Skin of body (tissue), 3 donors: ENCODE results near the gene NKX6-1. TPM values are rescaled to one million over a fixed set of nuclear protein-coding genes. Genes with fewer than 3 reads are reported as not detected.

ENCODE experiments used
- DNase-seq: peaks from one replicate; lab custom pipeline; 2025; lab: John Stamatoyannopoulos, UW
- small RNA-seq: library from RNA; depleted of rRNA; stranded (forward); fragments of <200 nt; gene quantifications from one replicate; pipeline ENCODE3, GENCODE V24; 2014; ENCODE audit warnings: low replicate concordance
- total RNA-seq: library from RNA; depleted of rRNA; stranded (reverse); fragments of >200 nt; gene quantifications from one replicate; pipeline ENCODE4 v1.2.3, GENCODE V29; 2014

Gene NKX6-1
- total RNA-seq, 1 donor from 2014 or later: not detected

GRCh38 chr4:84479663-84480062, 19.4 kb downstream of the NKX6-1 start:
- DNase-seq: no peak

DNA sequence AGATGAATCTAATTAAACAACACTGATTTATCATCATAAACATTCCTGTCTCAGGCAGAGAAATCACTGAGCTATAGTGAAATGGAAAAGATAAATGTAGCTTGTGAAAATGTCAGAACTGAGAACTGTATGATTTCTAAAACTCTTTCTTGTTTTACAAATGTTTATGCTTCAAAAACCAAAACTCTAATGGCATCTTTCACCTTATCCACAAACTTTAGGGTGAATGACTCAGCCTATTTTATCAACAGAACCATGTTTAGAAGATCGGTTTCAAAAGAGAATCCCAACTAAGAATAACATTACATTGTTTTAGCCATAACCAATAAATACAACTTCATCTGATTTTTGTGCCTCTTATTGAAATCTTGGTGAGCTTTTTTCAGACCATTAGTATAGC, 21.4 kb downstream of the NKX6-1 start:
- DNase-seq: no peak

- DNase-seq: no peak
Observed at GRCh38 chr4:84474107-84474506, 25.0 kb downstream of the NKX6-1 start.

DNA sequence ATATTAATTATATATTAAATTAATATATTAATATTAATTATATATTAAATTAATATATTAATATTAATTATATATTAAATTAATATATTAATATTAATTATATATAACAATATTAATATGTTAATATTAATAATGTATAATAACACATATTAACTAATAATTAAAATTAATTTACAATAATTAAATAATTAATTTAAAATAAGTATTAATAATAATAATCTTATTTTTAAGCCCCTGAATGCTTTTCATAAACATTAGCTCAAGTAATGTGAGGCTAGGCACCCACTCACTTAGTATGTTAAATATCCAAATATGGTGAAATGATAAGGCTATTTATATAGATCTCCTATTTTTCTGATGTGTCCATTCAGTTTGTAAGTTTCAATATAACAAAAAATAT, 26.9 kb downstream of the NKX6-1 start:
- no peak for DNase-seq

- DNase-seq: no peak
Observed at GRCh38 chr4:84470204-84470785, 28.8 kb downstream of the NKX6-1 start.

GRCh38 chr4:84467601-84468000, 31.5 kb downstream of the NKX6-1 start:
- DNase-seq: no peak

GRCh38 chr4:84459783-84460182, 39.3 kb downstream of the NKX6-1 start:
- no peak for DNase-seq

DNA sequence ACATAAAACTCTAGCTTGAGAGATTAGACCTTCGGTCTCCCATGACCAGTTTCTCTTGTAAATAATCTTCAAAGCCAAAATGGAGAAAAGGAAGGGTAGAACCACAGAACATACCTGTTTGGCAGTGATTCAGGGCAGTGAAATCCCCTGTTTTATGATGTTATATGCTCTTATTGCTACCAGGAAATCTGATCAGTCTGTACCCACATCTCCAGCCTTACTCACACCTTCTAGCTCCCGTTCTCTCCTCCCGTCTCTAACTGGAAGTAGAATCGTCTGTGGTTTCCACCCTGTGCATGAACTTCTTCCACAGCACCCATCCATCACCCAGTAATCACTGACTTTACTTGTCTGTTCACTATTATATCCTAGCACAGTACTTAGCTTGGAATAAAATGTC, 42.9 kb downstream of the NKX6-1 start:
- no peak for DNase-seq

- DNase-seq: no peak
Observed at GRCh38 chr4:84455697-84456096, 43.4 kb downstream of the NKX6-1 start.

GRCh38 chr4:84451546-84451945, 47.5 kb downstream of the NKX6-1 start:
- no peak for DNase-seq

GRCh38 chr4:84443523-84443922, 55.6 kb downstream of the NKX6-1 start:
- DNase-seq: no peak

DNA sequence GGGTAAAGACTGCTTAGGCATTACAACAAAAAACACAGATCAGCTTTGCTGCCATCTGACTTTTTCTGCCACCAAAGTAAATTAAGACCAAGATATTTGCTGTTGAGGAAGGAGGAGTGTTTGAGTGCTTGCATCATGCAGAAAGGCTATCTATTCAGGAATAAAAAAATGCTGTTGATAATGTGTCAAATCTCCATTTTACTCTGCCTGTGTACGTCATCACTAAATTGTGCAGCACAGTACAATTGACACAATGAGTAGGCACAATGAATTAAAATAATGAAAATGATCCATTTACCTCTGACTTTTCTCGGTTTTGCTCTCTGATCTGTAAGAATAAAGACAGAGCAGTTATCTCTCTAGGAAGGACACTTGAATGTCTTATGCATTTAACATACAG, 56.3 kb downstream of the NKX6-1 start:
- DNase-seq: no peak

Small RNA genes within 50 kb of the gene (small RNA-seq; reads per million reads assigned to genes)
- not detected for gene RPL3P13

Other genes starting within 250 kb of the NKX6-1 start
- gene CDS1, start 83.8 kb upstream of the NKX6-1 start, total RNA-seq: 9.9 TPM